Measurements from ENCODE around the gene ZNF225. TPM values are rescaled to one million over a fixed set of nuclear protein-coding genes. Genes with fewer than 3 reads are reported as not detected.

ZNF225 gene
- polyA plus RNA-seq, 1 experiment = 5.1 TPM

GRCh38 chr19:44176590-44176989 lies 63.4 kb downstream of the ZNF225 start:
- CTCF ChIA-PET = no interaction called here
- no peak for TF ChIP-seq CTCF (IDR thresholded peaks at IDR 0.05; ENCODE audit: low read depth, low read length)
- POLR2A ChIA-PET = no interaction called here

GRCh38 chr19:44180968-44181367 lies 67.8 kb downstream of the ZNF225 start:
- no peak for DNase-seq (ENCODE audit: low read depth, low spot score)
- no peak for TF ChIP-seq CTCF (IDR thresholded peaks at IDR 0.05; ENCODE audit: low read depth, low read length)
- Histone ChIP-seq H3K27me3 (ENCODE audit: control insufficient read depth, insufficient read depth, low read length) (no peaks in the 10 kb centered on the region), H3K27ac (ENCODE audit: low read depth, low read length) (no peak overlapping the region), H3K9me3 (ENCODE audit: control insufficient read depth, insufficient read depth, low read length) (peaks cover 20% of the 10 kb centered on the region; the same call in 1 of the 2 replicates), H3K4me3 (ENCODE audit: low read depth, low read length) (no peak overlapping the region)
- ChIA-PET POLR2A (no interaction called here), CTCF (no interaction called here)

More at GRCh38 chr19:44176590-44176989, 63.4 kb downstream of the ZNF225 start:
- no peaks in the 10 kb centered on the region for H3K27me3 ChIP-seq (ENCODE audit: control insufficient read depth, insufficient read depth, low read length)
- H3K9me3 ChIP-seq (ENCODE audit: control insufficient read depth, insufficient read depth, low read length) = peaks cover 23% of the 10 kb centered on the region
- no peak overlapping the region for H3K4me3 ChIP-seq (ENCODE audit: low read depth, low read length)
- no peak overlapping the region for H3K27ac ChIP-seq (ENCODE audit: low read depth, low read length)
- DNase-seq (ENCODE audit: low read depth, low spot score) = no peak

- POLR2A ChIA-PET = no interaction called here
- TF ChIP-seq CTCF (IDR thresholded peaks at IDR 0.05; ENCODE audit: low read depth, low read length) = no peak
- Histone ChIP-seq H3K27ac (ENCODE audit: low read depth, low read length) (no peak overlapping the region), H3K4me3 (ENCODE audit: low read depth, low read length) (no peak overlapping the region), H3K9me3 (ENCODE audit: control insufficient read depth, insufficient read depth, low read length) (peaks cover 9% of the 10 kb centered on the region; the same call in 1 of the 2 replicates), H3K27me3 (ENCODE audit: control insufficient read depth, insufficient read depth, low read length) (no peaks in the 10 kb centered on the region)
- CTCF ChIA-PET = no interaction called here
- DNase-seq (ENCODE audit: low read depth, low spot score) = no peak
Observed at GRCh38 chr19:44182145-44182544, 68.9 kb downstream of the ZNF225 start.

Small RNA genes within 50 kb of the gene (small RNA-seq; reads per million reads assigned to genes)
- not detected for gene RNU6-902P (ENCODE audit: insufficient read length, low read depth)

Other genes with a start within 250 kb of the ZNF225 start
- gene ZNF404, start 229.4 kb upstream of the ZNF225 start, polyA plus RNA-seq (2011; rRNA removed) = 3.4 and 4.8 TPM in 2 replicates
- 12.0 and 16.1 TPM in 2 replicates for gene ZNF45, start 178.1 kb upstream of the ZNF225 start, polyA plus RNA-seq (2011; rRNA removed)
- gene ZNF221, start 162.2 kb upstream of the ZNF225 start, polyA plus RNA-seq (2011; rRNA removed) = 2.5 and 3.0 TPM in 2 replicates
- 6.8 and 8.2 TPM in 2 replicates for gene ZNF155, start 129.2 kb upstream of the ZNF225 start, polyA plus RNA-seq (2011; rRNA removed)
- gene ZNF230, start 110.4 kb upstream of the ZNF225 start, polyA plus RNA-seq (2011; rRNA removed) = 2.8 and 4.0 TPM in 2 replicates
- gene ZNF222, start 88.0 kb upstream of the ZNF225 start, polyA plus RNA-seq (2011; rRNA removed) = 5.1 and 6.9 TPM in 2 replicates
- 4.2 and 5.3 TPM in 2 replicates for gene ZNF223, start 61.4 kb upstream of the ZNF225 start, polyA plus RNA-seq (2011; rRNA removed)
- 1.5 and 1.6 TPM in 2 replicates for gene ZNF284, start 41.2 kb upstream of the ZNF225 start, polyA plus RNA-seq (2011; rRNA removed)
- gene ZNF224, start 19.0 kb upstream of the ZNF225 start, polyA plus RNA-seq (2011; rRNA removed) = 14.4 and 17.5 TPM in 2 replicates
- 6.0 and 6.5 TPM in 2 replicates for gene ZNF234, start 28.2 kb downstream of the ZNF225 start, polyA plus RNA-seq (2011; rRNA removed)
- gene ZNF226, start 51.7 kb downstream of the ZNF225 start, polyA plus RNA-seq (2011; rRNA removed) = 30.5 and 36.1 TPM in 2 replicates
- gene ZNF227, start 99.1 kb downstream of the ZNF225 start, polyA plus RNA-seq (2011; rRNA removed) = 9.9 and 11.8 TPM in 2 replicates
- 1.3 and 2.0 TPM in 2 replicates for gene ZNF233, start 146.5 kb downstream of the ZNF225 start, polyA plus RNA-seq (2011; rRNA removed)
- 3.6 and 3.8 TPM in 2 replicates for gene ZNF235, start 191.6 kb downstream of the ZNF225 start, polyA plus RNA-seq (2011; rRNA removed)
- 5.2 and 6.9 TPM in 2 replicates for gene ZNF112, start 243.3 kb downstream of the ZNF225 start, polyA plus RNA-seq (2011; rRNA removed)